Lower leg skin (tissue), 3 donors: ENCODE results near the gene FBXW10.

Experiments
- POLR2A ChIP-seq, 2 donors: fragments of 450-650 bp; IDR thresholded peaks; one replicate each; pipeline ENCODE4 v1.6.1; 2016 to 2017; ENCODE audit warnings: antibody characterized with exemption in 2 of 2, mild to moderate bottlenecking in 1 of 2, moderate library complexity in 1 of 2
- TF ChIP-seq, protein P1 (sequence below), 3 donors: fragments of 450-650 bp; IDR thresholded peaks; one replicate each; pipeline ENCODE4 v1.5.1; 2016; ENCODE audit warnings: antibody characterized with exemption in 3 of 3, mild to moderate bottlenecking in 3 of 3, moderate library complexity in 2 of 3

DNA sequence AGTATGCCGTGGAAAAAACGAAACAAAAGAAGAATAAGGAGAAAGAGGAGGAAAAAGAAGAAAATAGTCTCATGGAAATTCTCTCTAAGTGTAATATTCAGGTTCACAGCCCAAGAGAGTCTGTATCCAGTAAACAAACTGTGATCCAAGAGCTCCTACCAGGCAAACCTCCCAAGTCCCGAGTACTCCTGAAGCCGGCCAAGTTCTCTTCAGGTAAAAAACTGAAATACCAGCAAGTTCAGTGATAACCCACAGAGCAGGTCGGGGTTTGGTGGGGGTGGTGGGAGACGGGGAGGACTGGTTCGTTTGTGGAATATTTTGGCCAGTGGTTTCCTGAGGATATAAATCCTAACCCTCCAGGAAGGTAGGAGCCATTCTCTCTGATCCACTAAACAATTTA is 28.6 kb downstream of the FBXW10 start:
- no peak for TF ChIP-seq POLR2A (IDR thresholded peaks at IDR 0.05)
- TF ChIP-seq, protein P1, sequence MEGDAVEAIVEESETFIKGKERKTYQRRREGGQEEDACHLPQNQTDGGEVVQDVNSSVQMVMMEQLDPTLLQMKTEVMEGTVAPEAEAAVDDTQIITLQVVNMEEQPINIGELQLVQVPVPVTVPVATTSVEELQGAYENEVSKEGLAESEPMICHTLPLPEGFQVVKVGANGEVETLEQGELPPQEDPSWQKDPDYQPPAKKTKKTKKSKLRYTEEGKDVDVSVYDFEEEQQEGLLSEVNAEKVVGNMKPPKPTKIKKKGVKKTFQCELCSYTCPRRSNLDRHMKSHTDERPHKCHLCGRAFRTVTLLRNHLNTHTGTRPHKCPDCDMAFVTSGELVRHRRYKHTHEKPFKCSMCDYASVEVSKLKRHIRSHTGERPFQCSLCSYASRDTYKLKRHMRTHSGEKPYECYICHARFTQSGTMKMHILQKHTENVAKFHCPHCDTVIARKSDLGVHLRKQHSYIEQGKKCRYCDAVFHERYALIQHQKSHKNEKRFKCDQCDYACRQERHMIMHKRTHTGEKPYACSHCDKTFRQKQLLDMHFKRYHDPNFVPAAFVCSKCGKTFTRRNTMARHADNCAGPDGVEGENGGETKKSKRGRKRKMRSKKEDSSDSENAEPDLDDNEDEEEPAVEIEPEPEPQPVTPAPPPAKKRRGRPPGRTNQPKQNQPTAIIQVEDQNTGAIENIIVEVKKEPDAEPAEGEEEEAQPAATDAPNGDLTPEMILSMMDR (IDR thresholded peaks at IDR 0.05), result no peak
